Pancreas (tissue), 10 donors: Measurements from ENCODE around the gene FAF2. TPM values are rescaled to one million over a fixed set of nuclear protein-coding genes. Genes with fewer than 3 reads are reported as not detected.
A peak's percentile ranks its signal among the peaks of the same experiment; 100 is the strongest.

Source experiments
- ATAC-seq, 4 donors: fragments of 200-7000 bp; cut with Tn5 transposase; one replicate each; pipeline versions ENCODE4 v1.8.0 to v1.9.1; 2020; ENCODE audit warnings: mild to moderate bottlenecking in 4 of 4, moderate library complexity in 4 of 4
- DNase-seq, 6 donors: peaks; one replicate each; pipeline ENCODE4 v3.0.0-alpha.2; 2020
- FAIRE-seq: peaks from 2 replicates; lab custom pipeline; 2012; peaks lifted over from hg19 to GRCh38; lab: Jason Lieb, UNC
- H3K27ac ChIP-seq, 4 donors: fragments of 200-600 bp; sonication (generic); 1 replicate in 3 of 4; 2 replicates in 1 of 4; pipeline versions ENCODE4 v1.5.0 to v1.8.0; 2020
- H3K27me3 ChIP-seq, 4 donors: fragments of 200-600 bp; one replicate each; pipeline ENCODE4 v1.8.0; 2021
- H3K36me3 ChIP-seq, 3 donors: fragments of 200-600 bp; sonication (generic) in 1 of 3; one replicate each; pipeline versions ENCODE4 v1.5.0 to v1.8.0; 2020 to 2021
- H3K4me1 ChIP-seq, 3 donors: fragments of 200-600 bp; one replicate each; pipeline ENCODE4 v1.8.0; 2021
- H3K4me3 ChIP-seq, 4 donors: fragments of 200-600 bp; sonication (generic) in 2 of 4; one replicate each; pipeline versions ENCODE4 v1.5.0 to v1.8.0; 2020 to 2021
- H3K9me3 ChIP-seq, 4 donors: fragments of 200-600 bp; one replicate each; pipeline ENCODE4 v1.8.0; 2021
- CTCF ChIP-seq, 4 donors: fragments of 200-600 bp; sonication (generic) in 3 of 4; IDR thresholded peaks; one replicate each; pipeline versions ENCODE4 v1.5.0 to v1.8.0; 2021; ENCODE audit warnings: antibody characterized with exemption in 4 of 4
- whole genome bisulfite sequencing, 2 donors: extraction: QIAGEN DNeasy Blood & Tissue Kit; methylation state at CpG; one replicate each; pipeline ENCODE4 v1.1.7; 2013; 5-methylcytosine and 5-hydroxymethylcytosine counted together
- intact Hi-C, 3 donors: fragments of 100-400 bp; cut with DNase I; formaldehyde crosslinking; loops; one replicate each; pipeline versions ENCODE4 v1.11.1 to v1.14.2; 2022
- polyA plus RNA-seq, 2 donors: library from polyadenylated mRNA; stranded (reverse); fragments of 200-250 nt; gene quantifications; one replicate each; pipeline ENCODE4 v1.2.3, GENCODE V29; 2013
- total RNA-seq, 6 donors: library from RNA; stranded (reverse); fragmentation: NEBNext Ultra II Directional in 4 of 6; extraction: Animal tissue kit (Norgen Biotek cat#: 25700) in 4 of 6; gene quantifications; one replicate each; pipeline versions ENCODE4 v1.2.1 to v1.2.4, GENCODE V29; 2021 to 2023
- donor health status: healthy with polysubstance abuse.
- donor health status: DM: no; HTN: no; CAD: no; lungs with moderate emphysema.
- donor health status: DM: no; HTN: no; CAD: no.
- donor health status: control.
- donor health status: control.
- donor health status: Bipolar disorder and iron deficiency.
- donor health status: DM: yes; HTN: yes; CAD: no.
- donor health status: DM: no; HTN: no; CAD: no.
- donor health status: DM: no; HTN: no; CAD: no.
- donor health status: DM: yes; HTN: yes; CAD: no.

Gene FAF2
- total and polyA plus RNA-seq, 8 donors = 6.8 to 18.0 (median 15.1) TPM

- H3K27me3 ChIP-seq = no peaks in the 10 kb centered on the region
- ATAC-seq = no peak
- no peak overlapping the region for H3K4me3 ChIP-seq
- intact Hi-C loops = no loop called here
- peaks cover 0 to 6% (median 5%) of the 10 kb centered on the region in 3 donors for H3K4me1 ChIP-seq
- DNase-seq = no peak
- no peaks in the 10 kb centered on the region for H3K36me3 ChIP-seq
- no peaks in the 10 kb centered on the region for H3K9me3 ChIP-seq
- WGBS, 2 donors = 82 to 86% methylated on average over 5 of the region's 5 CpGs
- H3K27ac ChIP-seq = no peak overlapping the region
- no peak for FAIRE-seq
- no peak for TF ChIP-seq CTCF (IDR thresholded peaks at IDR 0.05)
Measured at GRCh38 chr5:176444742-176445141, 3.4 kb upstream of the FAF2 start.

GRCh38 chr5:176446028-176446665, 2.0 kb upstream of the FAF2 start:
- peaks cover 0 to 12% (median 6%) of the 10 kb centered on the region in 3 donors for H3K4me1 ChIP-seq
- H3K36me3 ChIP-seq = no peaks in the 10 kb centered on the region
- intact Hi-C loops = no loop called here
- H3K9me3 ChIP-seq = no peaks in the 10 kb centered on the region
- WGBS, 2 donors = 84 to 88% methylated on average over 9 of the region's 9 CpGs
- H3K27ac ChIP-seq = no peak overlapping the region
- TF ChIP-seq CTCF (IDR thresholded peaks at IDR 0.05) = no peak
- H3K4me3 ChIP-seq = no peak overlapping the region
- ATAC-seq = no peak
- no peaks in the 10 kb centered on the region for H3K27me3 ChIP-seq
- no peak for FAIRE-seq
- no peak for DNase-seq

GRCh38 chr5:176446884-176447590, 1.1 kb upstream of the FAF2 start:
- FAIRE-seq (no peak), DNase-seq (peak; percentile 9 to 71 (median 34)), ATAC-seq (peak; percentile 2 to 17 (median 5))
- TF ChIP-seq CTCF (IDR thresholded peaks at IDR 0.05) = no peak
- intact Hi-C loops = no loop called here
- no peaks in the 10 kb centered on the region for H3K36me3 ChIP-seq
- H3K9me3 ChIP-seq = no peaks in the 10 kb centered on the region
- peak overlapping the region; percentile 87 to 95 (median 92) for H3K27ac ChIP-seq
- peaks cover 0 to 12% (median 6%) of the 10 kb centered on the region in 3 donors for H3K4me1 ChIP-seq
- WGBS, 2 donors = 12 to 13% methylated on average over 27 of the region's 27 CpGs
- H3K27me3 ChIP-seq = no peaks in the 10 kb centered on the region
- peak overlapping the region; percentile 43 to 87 (median 65) for H3K4me3 ChIP-seq

GRCh38 chr5:176447591-176447977, 601 bp upstream of the FAF2 start:
- DNase-seq (peak in 3 of 6 donors; percentile 63 to 84 (median 71)), ATAC-seq (peak; percentile 34 to 55 (median 44)), FAIRE-seq (no peak)
- Histone ChIP-seq H3K36me3 (no peaks in the 10 kb centered on the region), H3K27me3 (no peaks in the 10 kb centered on the region), H3K4me3 (peak overlapping the region; percentile 43 to 87 (median 65)), H3K27ac (peak overlapping the region; percentile 87 to 95 (median 92)), H3K9me3 (no peaks in the 10 kb centered on the region), H3K4me1 (peaks cover 0 to 12% (median 6%) of the 10 kb centered on the region in 3 donors)
- intact Hi-C loops = no loop called here
- WGBS, 2 donors = 0% methylated on average over 33 to 34 of the region's 34 CpGs
- TF ChIP-seq CTCF (IDR thresholded peaks at IDR 0.05) = no peak

GRCh38 chr5:176450077-176450476, 1.9 kb downstream of the FAF2 start:
- no peak for TF ChIP-seq CTCF (IDR thresholded peaks at IDR 0.05)
- Histone ChIP-seq H3K4me1 (peaks cover 0 to 12% (median 6%) of the 10 kb centered on the region in 3 donors), H3K27me3 (no peaks in the 10 kb centered on the region), H3K4me3 (no peak overlapping the region), H3K9me3 (no peaks in the 10 kb centered on the region), H3K36me3 (no peaks in the 10 kb centered on the region), H3K27ac (no peak overlapping the region)
- intact Hi-C loops = no loop called here
- ATAC-seq = no peak
- WGBS, 2 donors = 57 to 81% methylated on average over 1 of the region's 1 CpG
- no peak for DNase-seq
- no peak for FAIRE-seq
